IPS DF 6.9 (cell line): ENCODE results near the gene FBXO31.

Experiments used
- DNase-seq: peaks from one replicate; pipeline ENCODE4 v3.0.0-alpha.2; 2013; ENCODE audit warnings: low read depth, low spot score
- H3K27ac ChIP-seq: one replicate; pipeline ENCODE4 v1.5.1; 2013; ENCODE audit warnings: low read length, control low read depth
- H3K27me3 ChIP-seq: 2 replicates; pipeline ENCODE4 v1.6.1; 2013; ENCODE audit warnings: mild to moderate bottlenecking, low read length; ENCODE audit not compliant: control insufficient read depth, insufficient read depth
- H3K36me3 ChIP-seq: 2 replicates; pipeline ENCODE4 v1.6.1; 2013; ENCODE audit warnings: low read length; ENCODE audit not compliant: control insufficient read depth, insufficient read depth
- H3K4me1 ChIP-seq: 2 replicates; pipeline ENCODE4 v1.6.1; 2013; ENCODE audit warnings: low read length; ENCODE audit not compliant: control insufficient read depth, insufficient read depth
- H3K4me3 ChIP-seq: 2 replicates; pipeline ENCODE4 v1.5.1; 2013; ENCODE audit warnings: mild to moderate bottlenecking, low read length
- H3K9me3 ChIP-seq: 2 replicates; pipeline ENCODE4 v1.6.1; 2013; ENCODE audit warnings: low read length, inconsistent platforms; ENCODE audit not compliant: control insufficient read depth, insufficient read depth
- WGBS: extraction: QIAGEN DNeasy Blood & Tissue Kit; methylation state at CpG from one replicate; pipeline ENCODE4 v1.1.7; 2013; ENCODE audit warnings: mixed read lengths, missing lambda C conversion rate; ENCODE audit not compliant: insufficient read length, insufficient coverage; 5-methylcytosine and 5-hydroxymethylcytosine counted together

FBXO31 gene

DNA sequence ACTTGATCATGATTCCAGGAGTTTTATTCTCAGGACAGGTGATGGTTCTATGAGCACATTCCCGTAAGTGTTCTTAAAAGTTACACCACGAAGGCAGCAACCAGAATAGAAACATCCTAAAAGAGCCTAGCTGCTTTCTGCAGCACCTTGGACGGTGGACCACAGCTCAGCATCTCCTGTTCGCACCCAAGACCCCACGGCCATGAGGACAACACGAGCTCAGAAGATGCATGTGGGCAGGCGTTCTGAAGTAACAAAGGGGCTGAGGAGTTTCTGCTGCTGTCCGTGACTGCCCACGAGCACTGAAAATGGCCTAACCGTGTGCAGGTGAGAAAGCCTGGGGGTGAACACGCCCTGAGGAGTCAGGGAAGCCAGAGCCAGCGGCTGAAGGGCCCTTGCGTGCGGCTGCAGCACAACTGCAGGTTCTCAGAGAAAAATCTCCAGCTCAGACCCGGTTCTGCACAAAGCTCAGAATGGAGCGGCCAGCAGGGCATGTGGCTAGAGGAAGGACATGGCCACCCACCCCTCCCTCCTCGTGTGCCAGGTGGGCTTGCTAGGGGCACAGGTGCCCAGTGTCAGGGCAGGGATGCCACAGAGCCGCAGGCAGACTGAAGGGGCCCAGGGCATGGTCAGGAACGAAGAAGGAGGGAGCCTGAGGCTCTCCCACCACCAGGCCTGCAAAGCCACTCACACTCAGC lies 55.6 kb downstream of the FBXO31 start:
- no peak for DNase-seq
- H3K36me3 ChIP-seq: no peaks in the 10 kb centered on the region; the same call in 1 of the 2 replicates

DNA sequence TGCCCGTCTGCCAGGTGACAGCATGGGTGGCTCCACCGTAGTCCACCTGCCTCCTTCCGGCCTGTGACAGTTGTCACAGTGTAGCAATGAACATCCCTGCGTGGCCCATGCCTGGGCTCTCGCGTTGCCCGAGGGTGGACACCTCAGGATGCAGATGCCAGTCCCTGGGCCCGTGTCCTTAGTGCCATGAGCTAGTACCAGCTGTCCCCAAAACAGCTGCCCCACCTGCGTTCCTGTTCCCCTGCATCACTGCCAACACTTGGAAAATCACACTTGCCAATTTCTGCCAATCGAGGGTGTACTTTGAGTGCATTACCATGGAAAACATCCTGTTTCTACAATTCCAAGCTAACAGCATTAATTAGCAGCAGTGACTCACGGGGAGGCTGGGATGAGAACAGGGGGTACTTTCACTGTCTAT lies 57.4 kb downstream of the FBXO31 start:
- no peak overlapping the region for H3K4me3 ChIP-seq
- no CpG with 5 or more reads among the region's 11 CpGs for WGBS
- no peaks in the 10 kb centered on the region for H3K27me3 ChIP-seq
- no peaks in the 10 kb centered on the region; the same call in 1 of the 2 replicates for H3K36me3 ChIP-seq
- H3K9me3 ChIP-seq: no peaks in the 10 kb centered on the region
- no peak overlapping the region for H3K27ac ChIP-seq
- DNase-seq: no peak
- no peaks in the 10 kb centered on the region; the same call in 1 of the 2 replicates for H3K4me1 ChIP-seq

More for the DNA sequence above, 55.6 kb downstream of the FBXO31 start:
- H3K27me3 ChIP-seq: no peaks in the 10 kb centered on the region
- no peak overlapping the region for H3K4me3 ChIP-seq
- no peaks in the 10 kb centered on the region; the same call in 1 of the 2 replicates for H3K4me1 ChIP-seq
- H3K9me3 ChIP-seq: no peaks in the 10 kb centered on the region
- H3K27ac ChIP-seq: no peak overlapping the region
- no CpG with 5 or more reads among the region's 19 CpGs for WGBS

DNA sequence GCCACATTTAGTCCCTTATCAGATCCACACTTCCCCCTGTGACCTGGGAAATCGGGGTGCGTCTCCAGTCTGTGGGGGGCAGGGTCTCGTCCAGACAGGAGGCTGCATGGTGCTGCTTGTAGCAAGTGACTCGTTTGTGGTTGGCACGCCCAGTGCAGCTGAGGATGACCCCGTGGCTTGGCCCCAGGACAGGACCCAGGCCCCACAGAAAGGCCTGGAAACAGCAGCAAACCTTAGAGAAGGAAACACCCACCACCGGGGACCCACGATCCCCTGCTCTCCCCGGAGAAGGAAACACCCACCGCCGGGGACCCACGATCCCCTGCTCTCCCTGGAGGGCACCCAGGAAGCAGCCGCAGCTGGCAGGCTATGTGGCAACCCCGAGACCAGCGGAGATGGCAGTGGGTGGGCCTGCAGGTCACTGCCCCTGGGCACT lies 58.1 kb downstream of the FBXO31 start:
- H3K36me3 ChIP-seq: no peaks in the 10 kb centered on the region; the same call in 1 of the 2 replicates
- no peak overlapping the region for H3K27ac ChIP-seq
- H3K4me1 ChIP-seq: no peaks in the 10 kb centered on the region; the same call in 1 of the 2 replicates
- no peak overlapping the region for H3K4me3 ChIP-seq
- no CpG with 5 or more reads among the region's 15 CpGs for whole genome bisulfite sequencing
- no peaks in the 10 kb centered on the region for H3K9me3 ChIP-seq
- no peaks in the 10 kb centered on the region for H3K27me3 ChIP-seq
- no peak for DNase-seq

DNA sequence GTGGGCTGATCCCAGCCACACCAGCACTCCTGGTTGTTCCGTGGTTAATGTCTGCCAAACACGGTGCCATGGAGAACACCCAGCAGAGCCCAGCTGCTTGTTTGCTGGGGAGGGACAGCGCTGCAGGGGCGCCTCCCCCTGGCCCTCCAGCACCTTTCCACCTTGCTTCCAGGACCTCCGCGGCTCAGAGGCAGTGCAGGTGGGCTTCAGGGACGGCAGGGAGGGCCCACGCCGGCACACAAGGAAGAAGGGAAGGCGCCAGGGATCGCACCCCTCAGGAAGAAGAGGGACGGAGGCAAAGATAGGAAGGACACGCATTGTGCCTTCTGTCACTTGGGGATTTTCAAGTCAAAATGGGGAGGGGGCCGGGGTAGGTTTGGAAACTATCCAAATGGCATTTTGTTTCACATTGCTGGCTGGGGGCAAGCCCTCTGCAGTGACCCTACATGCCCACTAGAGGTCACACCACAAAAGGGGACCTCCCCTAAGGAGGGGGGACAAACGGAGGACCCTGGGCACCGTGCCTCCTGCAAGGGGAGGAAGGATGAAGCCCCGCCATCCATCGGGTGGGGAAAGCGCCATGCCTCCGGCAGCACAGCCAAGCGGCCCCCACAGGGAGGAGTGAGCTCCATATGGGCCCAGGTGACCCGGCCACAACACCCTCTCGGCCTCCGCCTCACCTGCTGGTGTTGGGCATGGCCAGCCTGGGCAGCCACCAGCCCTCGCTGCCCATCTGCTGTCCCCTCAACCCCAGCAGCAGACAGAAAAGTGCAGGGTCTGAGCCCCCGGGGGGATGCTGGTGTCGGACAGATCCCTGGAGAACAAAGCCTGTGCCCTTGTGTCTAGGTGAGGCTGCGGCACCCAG lies 58.9 kb downstream of the FBXO31 start:
- Histone ChIP-seq H3K27me3 (no peaks in the 10 kb centered on the region), H3K4me3 (no peak overlapping the region), H3K27ac (no peak overlapping the region), H3K9me3 (no peaks in the 10 kb centered on the region), H3K4me1 (no peaks in the 10 kb centered on the region; the same call in 1 of the 2 replicates), H3K36me3 (no peaks in the 10 kb centered on the region; the same call in 1 of the 2 replicates)
- no CpG with 5 or more reads among the region's 28 CpGs for WGBS
- DNase-seq: peak; percentile 31

DNA sequence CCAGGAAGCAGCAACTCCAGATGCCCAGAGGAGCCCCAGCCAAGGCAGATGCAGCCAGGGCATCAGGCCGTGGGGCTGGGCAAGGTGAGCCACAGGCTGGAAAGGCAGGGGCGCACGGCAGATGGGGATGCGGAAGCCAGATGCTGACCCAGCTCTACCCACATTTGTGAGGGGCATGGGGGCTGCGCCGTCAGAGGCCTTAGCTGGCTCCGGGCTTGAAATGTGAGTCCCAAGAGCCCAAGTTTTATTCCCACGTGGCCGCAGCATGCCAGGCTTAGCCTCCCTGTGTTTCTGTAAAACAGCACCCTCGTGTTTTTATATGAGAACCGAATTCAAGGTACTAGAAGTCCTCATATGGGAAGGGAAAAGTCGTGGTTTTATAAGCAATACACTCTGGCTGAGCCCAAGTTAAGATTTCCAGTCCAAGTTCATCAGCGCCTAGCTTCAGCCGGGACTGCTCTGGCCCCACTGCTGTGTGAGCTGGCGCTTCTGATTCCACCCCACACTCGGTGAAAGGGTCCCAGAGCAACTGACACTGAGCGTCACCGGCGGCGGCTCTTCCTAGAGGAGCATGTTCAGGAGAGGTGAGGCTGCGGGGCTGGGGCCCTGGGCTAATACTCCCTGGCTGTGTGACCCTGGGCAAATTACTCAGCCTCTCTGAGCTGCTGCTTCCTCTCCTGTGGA lies 59.7 kb downstream of the FBXO31 start:
- no peaks in the 10 kb centered on the region for H3K27me3 ChIP-seq
- H3K36me3 ChIP-seq: no peaks in the 10 kb centered on the region; the same call in 1 of the 2 replicates
- no peak overlapping the region for H3K27ac ChIP-seq

DNA sequence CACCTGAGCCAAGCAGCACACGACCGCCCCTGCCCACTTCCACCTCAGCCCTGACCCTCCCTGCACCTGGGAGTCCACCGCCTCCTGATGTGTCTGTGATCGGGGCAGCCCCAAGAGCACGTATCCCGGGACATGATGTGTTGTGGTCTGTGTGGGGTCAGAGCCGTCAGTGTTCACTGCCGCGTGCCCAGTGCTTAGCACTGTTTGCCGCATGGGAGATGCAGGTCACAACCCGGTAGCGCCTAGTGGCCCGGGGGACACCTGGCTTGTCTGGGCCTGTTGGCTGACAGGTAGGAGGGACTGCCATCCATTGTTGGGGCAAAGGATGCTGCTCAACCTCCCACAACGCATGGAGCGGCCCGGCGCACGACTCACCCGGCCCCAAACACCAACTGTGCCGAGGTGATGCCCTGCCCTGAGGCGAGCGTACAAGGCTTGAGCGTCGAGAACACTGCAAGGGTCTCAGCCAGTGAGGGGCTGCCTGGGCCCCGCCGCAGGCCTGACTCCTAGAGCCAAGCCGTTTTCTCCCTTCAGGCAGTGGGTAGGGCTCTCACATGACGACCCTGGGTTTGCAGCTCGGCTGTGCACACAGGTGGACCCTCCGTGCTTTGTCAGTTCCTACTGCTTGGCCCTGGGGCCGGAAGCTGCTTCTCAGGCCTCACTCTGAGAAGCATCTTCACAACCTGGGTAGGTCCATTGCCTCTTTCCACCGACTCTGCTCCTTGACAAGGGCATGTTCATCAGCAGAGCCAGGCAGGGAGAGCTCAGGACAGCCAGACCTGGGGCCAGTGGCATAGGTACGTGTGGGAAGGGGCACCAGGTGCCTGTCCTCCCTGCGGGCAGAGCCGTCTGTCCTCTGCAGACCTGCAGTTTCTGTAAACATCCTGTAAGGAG lies 60.5 kb downstream of the FBXO31 start:
- WGBS: no CpG with 5 or more reads among the region's 35 CpGs
- H3K4me1 ChIP-seq: no peaks in the 10 kb centered on the region; the same call in 1 of the 2 replicates
- DNase-seq: no peak
- no peaks in the 10 kb centered on the region; the same call in 1 of the 2 replicates for H3K36me3 ChIP-seq
- H3K27ac ChIP-seq: no peak overlapping the region
- no peaks in the 10 kb centered on the region for H3K27me3 ChIP-seq
- H3K4me3 ChIP-seq: no peak overlapping the region
- no peaks in the 10 kb centered on the region for H3K9me3 ChIP-seq

More for the DNA sequence above, 59.7 kb downstream of the FBXO31 start:
- Histone ChIP-seq H3K4me1 (no peaks in the 10 kb centered on the region; the same call in 1 of the 2 replicates), H3K4me3 (no peak overlapping the region), H3K9me3 (no peaks in the 10 kb centered on the region)
- no peak for DNase-seq
- no CpG with 5 or more reads among the region's 21 CpGs for WGBS

DNA sequence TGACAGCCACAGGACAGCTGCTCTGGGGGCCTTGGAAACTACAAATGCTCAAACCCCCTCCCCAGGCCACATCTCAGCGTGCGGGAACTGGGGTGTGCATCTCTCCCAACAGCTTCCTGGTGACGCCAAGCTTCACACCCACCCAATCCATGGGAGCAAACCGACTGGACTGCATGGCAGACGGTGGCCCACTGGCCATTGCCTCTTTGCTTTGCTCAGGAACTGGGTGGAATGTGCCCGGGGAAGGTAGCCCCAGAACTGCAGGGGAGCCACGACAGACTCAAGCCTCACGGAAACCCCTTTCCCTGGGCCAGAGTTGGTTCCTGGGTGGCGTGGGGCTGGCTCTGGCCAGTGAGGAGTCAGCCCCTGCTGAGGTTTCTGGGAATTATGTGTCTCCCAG lies 61.2 kb downstream of the FBXO31 start:
- no CpG with 5 or more reads among the region's 9 CpGs for WGBS
- Histone ChIP-seq H3K27me3 (no peaks in the 10 kb centered on the region), H3K36me3 (no peaks in the 10 kb centered on the region; the same call in 1 of the 2 replicates), H3K27ac (no peak overlapping the region), H3K4me3 (no peak overlapping the region), H3K4me1 (no peaks in the 10 kb centered on the region; the same call in 1 of the 2 replicates), H3K9me3 (no peaks in the 10 kb centered on the region)
- no peak for DNase-seq

DNA sequence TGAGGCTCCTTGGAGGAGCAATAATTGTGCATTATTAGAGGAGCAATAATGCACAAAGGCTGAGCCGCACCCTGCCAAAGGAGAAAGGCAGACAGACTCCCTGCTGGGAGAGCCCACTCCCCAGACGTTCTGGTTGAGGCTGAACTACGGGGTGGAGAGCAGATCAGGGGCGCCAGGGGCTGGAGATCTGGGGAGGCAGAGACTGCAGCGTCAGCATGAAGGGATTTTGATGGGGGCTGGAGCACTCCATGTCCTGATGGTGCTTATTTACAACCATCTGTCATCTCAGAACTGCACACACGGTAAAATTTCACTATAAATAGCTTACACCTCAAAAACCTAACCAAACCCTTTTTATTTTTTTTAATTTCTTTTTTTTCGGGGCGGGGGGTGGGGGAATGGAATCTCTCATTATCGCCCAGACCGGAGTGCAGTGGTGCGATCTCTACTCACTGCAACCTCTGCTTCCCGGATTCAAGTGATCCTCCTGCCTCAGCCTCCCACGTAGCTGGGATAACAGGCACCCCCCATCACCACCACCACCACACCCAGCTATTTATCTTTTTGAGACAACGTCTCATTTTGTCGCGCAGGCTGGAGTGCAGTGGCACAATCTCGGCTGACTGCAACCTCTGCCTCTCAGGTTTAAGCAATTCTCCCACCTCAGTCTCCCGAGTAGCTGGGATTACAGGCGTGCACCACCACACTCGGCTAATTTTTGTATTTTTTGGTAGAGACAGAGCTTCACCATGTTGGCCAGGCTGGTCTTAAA lies 62.1 kb downstream of the FBXO31 start:
- Histone ChIP-seq H3K36me3 (no peaks in the 10 kb centered on the region; the same call in 1 of the 2 replicates), H3K4me3 (no peak overlapping the region), H3K27ac (no peak overlapping the region), H3K4me1 (no peaks in the 10 kb centered on the region; the same call in 1 of the 2 replicates), H3K9me3 (no peaks in the 10 kb centered on the region), H3K27me3 (no peaks in the 10 kb centered on the region)
- DNase-seq: no peak
- WGBS: 100% methylated on average over 2 of the region's 20 CpGs
